PFSK-1 (cell line): ENCODE results near the gene HOXB13.

Experiments
- FOXP2 ChIP-seq: optimal IDR thresholded peaks from 2 replicates; pipeline ENCODE3; 2011; ENCODE audit warnings: borderline replicate concordance, control low read depth, inconsistent platforms; ENCODE audit not compliant: insufficient read depth; ENCODE audit errors: extremely low read length, extremely low read depth
- POLR2AphosphoS5 ChIP-seq: IDR thresholded peaks from 2 replicates; pipeline ENCODE4 v1.6.1; 2012; ENCODE audit warnings: low read depth, mild to moderate bottlenecking, control low read depth, low read length, moderate library complexity
- SIN3A ChIP-seq: IDR thresholded peaks from 2 replicates; pipeline ENCODE4 v1.6.1; 2012; ENCODE audit warnings: mild to moderate bottlenecking, low read length, moderate library complexity, borderline replicate concordance; ENCODE audit not compliant: insufficient read depth
- TAF1 ChIP-seq: IDR thresholded peaks from 2 replicates; pipeline ENCODE4 v1.6.1; 2012; ENCODE audit warnings: low read length, control low read depth, borderline replicate concordance; ENCODE audit not compliant: insufficient read depth
- TF ChIP-seq, protein P1 (sequence below), 2 experiments: IDR thresholded peaks; 2 replicates each; pipeline versions ENCODE4 v1.6.1 to v1.8.0; 2011 to 2012; ENCODE audit warnings: low read depth in 2 of 2, low read length in 2 of 2, control low read depth in 1 of 2, inconsistent platforms in 1 of 2, mild to moderate bottlenecking in 1 of 2, moderate library complexity in 1 of 2; ENCODE audit not compliant: insufficient read depth in 1 of 2

Gene HOXB13

DNA sequence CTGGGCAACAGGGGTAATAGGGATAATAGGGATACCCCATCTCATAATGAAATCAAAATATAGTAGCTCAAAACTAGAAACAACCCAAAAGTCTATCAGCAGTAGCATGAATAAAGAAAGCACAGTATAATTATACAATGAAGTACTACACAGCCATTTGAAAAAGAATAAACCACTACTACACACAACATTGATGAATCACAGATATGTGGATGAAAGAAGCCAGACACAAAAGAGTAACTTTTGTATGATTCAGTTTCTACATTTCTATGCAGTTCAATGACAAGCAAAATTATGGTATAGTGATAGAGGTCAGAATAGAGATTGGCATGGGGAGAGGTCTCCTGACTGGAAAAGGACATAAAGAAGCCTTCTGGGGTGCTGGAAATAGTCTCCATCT, 2.8 kb upstream of the HOXB13 start:
- no peak for TF ChIP-seq SIN3A
- TF ChIP-seq TAF1: no peak
- TF ChIP-seq, protein P1, sequence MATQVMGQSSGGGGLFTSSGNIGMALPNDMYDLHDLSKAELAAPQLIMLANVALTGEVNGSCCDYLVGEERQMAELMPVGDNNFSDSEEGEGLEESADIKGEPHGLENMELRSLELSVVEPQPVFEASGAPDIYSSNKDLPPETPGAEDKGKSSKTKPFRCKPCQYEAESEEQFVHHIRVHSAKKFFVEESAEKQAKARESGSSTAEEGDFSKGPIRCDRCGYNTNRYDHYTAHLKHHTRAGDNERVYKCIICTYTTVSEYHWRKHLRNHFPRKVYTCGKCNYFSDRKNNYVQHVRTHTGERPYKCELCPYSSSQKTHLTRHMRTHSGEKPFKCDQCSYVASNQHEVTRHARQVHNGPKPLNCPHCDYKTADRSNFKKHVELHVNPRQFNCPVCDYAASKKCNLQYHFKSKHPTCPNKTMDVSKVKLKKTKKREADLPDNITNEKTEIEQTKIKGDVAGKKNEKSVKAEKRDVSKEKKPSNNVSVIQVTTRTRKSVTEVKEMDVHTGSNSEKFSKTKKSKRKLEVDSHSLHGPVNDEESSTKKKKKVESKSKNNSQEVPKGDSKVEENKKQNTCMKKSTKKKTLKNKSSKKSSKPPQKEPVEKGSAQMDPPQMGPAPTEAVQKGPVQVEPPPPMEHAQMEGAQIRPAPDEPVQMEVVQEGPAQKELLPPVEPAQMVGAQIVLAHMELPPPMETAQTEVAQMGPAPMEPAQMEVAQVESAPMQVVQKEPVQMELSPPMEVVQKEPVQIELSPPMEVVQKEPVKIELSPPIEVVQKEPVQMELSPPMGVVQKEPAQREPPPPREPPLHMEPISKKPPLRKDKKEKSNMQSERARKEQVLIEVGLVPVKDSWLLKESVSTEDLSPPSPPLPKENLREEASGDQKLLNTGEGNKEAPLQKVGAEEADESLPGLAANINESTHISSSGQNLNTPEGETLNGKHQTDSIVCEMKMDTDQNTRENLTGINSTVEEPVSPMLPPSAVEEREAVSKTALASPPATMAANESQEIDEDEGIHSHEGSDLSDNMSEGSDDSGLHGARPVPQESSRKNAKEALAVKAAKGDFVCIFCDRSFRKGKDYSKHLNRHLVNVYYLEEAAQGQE (IDR thresholded peaks at IDR 0.05; ENCODE audit: insufficient read depth in 1 of 2, low read depth in 2 of 2, low read length in 2 of 2): no peak

DNA sequence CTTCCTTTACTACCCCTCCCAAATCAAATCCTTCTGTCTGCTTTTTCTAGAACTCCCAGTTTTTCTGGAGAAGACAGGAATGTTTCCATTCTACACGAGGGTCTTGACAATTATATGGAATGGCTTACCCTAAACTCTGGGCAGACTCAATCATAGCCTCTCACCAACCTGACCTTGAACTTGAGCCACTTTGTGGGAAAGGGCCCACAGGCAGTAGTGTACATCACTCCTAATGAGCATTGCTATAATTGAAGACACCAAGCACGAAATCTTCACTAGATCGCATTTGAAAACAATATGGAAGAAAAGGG, 1.6 kb upstream of the HOXB13 start:
- TF ChIP-seq, protein P1 (IDR thresholded peaks at IDR 0.05; ENCODE audit: insufficient read depth in 1 of 2, low read depth in 2 of 2, low read length in 2 of 2): no peak
- TF ChIP-seq TAF1: no peak
- no peak for TF ChIP-seq SIN3A
- TF ChIP-seq FOXP2: no peak
- TF ChIP-seq POLR2AphosphoS5: no peak

DNA sequence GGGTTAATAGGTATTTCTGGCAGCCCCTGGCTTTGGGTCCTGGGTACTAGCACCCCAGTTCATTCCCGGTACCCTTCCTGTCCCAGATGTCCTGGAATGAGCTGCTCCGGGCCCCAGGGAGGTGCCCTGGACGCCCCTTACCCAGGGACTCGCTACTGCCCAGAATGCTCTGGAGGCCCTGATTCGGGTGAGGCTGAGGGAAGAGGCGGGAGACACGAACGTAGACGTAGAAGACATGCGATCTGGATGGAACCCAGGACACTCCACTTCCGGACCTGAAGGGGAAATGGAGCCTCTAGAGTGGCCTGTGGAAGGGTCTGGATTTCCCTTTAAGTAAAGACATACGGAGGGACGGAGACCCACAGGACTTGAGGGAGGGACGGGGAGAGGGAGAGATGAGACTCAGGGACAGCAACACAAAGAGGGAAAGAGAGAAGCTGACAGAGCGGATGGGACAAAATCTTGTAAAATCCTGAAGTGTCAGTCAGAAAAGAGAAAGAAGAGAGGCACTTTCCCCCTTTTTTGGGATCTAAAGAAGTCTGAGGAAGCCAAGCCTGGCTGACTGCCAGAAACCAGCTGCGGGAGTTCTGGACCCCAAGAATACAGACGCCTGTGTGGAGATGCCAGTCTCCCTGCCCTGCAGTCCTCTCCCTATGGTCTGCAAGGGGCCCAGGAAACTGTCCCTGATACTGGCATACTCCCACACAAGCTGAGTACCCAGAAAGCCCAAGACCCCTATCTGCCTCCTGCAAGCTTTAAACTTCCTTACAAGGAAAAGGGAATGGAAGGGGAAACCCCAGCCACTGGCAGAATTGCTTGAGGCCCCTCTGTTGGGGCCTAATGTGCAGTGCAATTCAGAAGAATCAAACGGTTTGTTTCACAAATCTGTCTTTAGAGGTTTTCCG, 1.0 kb upstream of the HOXB13 start:
- no peak for TF ChIP-seq FOXP2
- TF ChIP-seq POLR2AphosphoS5: no peak
- TF ChIP-seq SIN3A: no peak
- TF ChIP-seq, protein P1 (IDR thresholded peaks at IDR 0.05; ENCODE audit: insufficient read depth in 1 of 2, low read depth in 2 of 2, low read length in 2 of 2): no peak

DNA sequence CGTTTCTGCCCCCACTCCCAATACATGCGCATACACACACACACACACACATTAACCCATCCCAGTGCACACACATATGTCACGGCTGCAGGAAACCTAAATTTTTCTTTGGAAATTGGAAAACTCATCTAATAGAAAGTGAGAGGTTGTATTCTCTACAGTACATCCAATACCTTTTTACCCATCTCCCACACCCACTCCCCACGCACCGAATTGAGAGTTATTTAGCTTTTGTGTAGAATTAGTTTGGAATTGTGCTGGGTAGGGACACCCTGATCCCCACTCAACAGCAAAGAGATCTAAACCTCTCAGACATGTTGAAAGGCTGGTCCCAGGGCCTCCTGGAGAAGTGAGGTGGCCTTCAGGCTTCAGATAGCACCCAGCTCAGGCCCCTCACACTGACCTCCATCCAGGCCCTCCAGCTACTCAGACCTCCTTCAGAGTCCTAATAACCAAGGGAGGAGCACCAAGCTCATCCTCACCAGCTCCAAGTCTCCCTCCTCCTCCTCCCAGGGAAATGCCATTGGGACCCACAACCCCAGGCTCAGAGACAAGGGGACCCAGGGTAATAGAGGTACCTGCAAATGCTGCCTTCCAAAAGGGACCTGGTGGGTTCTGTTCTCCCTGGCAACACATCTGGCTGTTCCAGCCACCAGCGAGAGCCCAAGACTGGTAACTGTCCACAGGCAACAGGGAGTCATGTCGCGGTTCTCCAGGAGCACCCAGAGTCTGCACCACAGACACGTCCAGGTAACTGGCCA, 955 bp downstream of the HOXB13 start:
- TF ChIP-seq FOXP2 (no peak), TAF1 (no peak), POLR2AphosphoS5 (no peak), SIN3A (no peak)
- TF ChIP-seq, protein P1 (IDR thresholded peaks at IDR 0.05; ENCODE audit: insufficient read depth in 1 of 2, low read depth in 2 of 2, low read length in 2 of 2): no peak

DNA sequence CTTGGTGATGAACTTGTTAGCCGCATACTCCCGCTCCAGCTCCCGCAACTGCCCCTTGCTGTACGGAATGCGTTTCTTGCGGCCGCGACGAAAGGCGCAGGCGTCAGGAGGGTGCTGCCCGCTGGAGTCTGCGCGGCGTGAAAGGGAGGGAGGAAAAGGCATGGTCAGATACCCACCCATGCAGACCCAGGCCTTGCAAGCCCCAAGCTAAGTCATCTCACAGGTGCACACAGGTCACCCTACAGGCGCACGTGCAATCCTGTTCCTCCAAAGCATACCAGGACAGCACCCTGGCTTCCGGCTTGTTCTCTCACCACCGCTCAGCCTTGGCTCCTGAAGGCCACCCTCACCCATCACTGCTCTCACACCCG, 1.6 kb downstream of the HOXB13 start:
- TF ChIP-seq FOXP2 (no peak), TAF1 (no peak), SIN3A (no peak), POLR2AphosphoS5 (no peak)
- TF ChIP-seq, protein P1 (IDR thresholded peaks at IDR 0.05; ENCODE audit: insufficient read depth in 1 of 2, low read depth in 2 of 2, low read length in 2 of 2): no peak
